8988T (cell line): Measurements from ENCODE around the gene ADAMTS17.
"Not testable (repeated sequence)": the region's sequence is repeated elsewhere in the genome, so short reads cannot be mapped to it uniquely, and the experiment has no call there.

Experiments used
- DNase-seq: peaks from one replicate; pipeline ENCODE4 v3.0.0; 2011

Gene ADAMTS17

GRCh38 chr15:99957642-99958013 lies 384.1 kb downstream of the ADAMTS17 start:
- DNase-seq, result no peak

GRCh38 chr15:99956820-99957641 lies 384.7 kb downstream of the ADAMTS17 start:
- DNase-seq, result no peak

GRCh38 chr15:99956022-99956775 lies 385.6 kb downstream of the ADAMTS17 start:
- DNase-seq, result no peak

GRCh38 chr15:99955532-99955931 lies 386.2 kb downstream of the ADAMTS17 start:
- no peak for DNase-seq

GRCh38 chr15:99955181-99955525 lies 386.6 kb downstream of the ADAMTS17 start:
- no peak for DNase-seq

GRCh38 chr15:99954361-99955180 lies 387.2 kb downstream of the ADAMTS17 start:
- DNase-seq, result no peak

GRCh38 chr15:99953886-99954285 lies 387.9 kb downstream of the ADAMTS17 start:
- no peak for DNase-seq

- DNase-seq, result no peak
Measured at GRCh38 chr15:99951511-99951910, 390.3 kb downstream of the ADAMTS17 start.

GRCh38 chr15:99944131-99944530 lies 397.6 kb downstream of the ADAMTS17 start:
- DNase-seq, result no peak

- DNase-seq, result no peak
Measured at GRCh38 chr15:99943466-99943865, 398.3 kb downstream of the ADAMTS17 start.

- no peak for DNase-seq
Measured at GRCh38 chr15:99932676-99933402, 408.9 kb downstream of the ADAMTS17 start.

- DNase-seq, result peak; percentile 65
Measured at GRCh38 chr15:99931703-99932603, 409.8 kb downstream of the ADAMTS17 start.

- DNase-seq, result no peak
Measured at GRCh38 chr15:99930696-99931095, 411.1 kb downstream of the ADAMTS17 start.

- DNase-seq, result no peak
Measured at GRCh38 chr15:99929266-99929665, 412.5 kb downstream of the ADAMTS17 start.

- DNase-seq, result peak; percentile 41
Measured at GRCh38 chr15:99928429-99928981, 413.3 kb downstream of the ADAMTS17 start.

- not testable (repeated sequence) for DNase-seq
Measured at GRCh38 chr15:99926532-99926931, 415.2 kb downstream of the ADAMTS17 start.

GRCh38 chr15:99925661-99926461 lies 415.9 kb downstream of the ADAMTS17 start:
- DNase-seq, result peak; percentile 27

- no peak for DNase-seq
Measured at GRCh38 chr15:99923711-99924110, 418.1 kb downstream of the ADAMTS17 start.
